Panc1 (cell line): ENCODE data around the gene ALK. TPM values are rescaled to one million over a fixed set of nuclear protein-coding genes. Genes with fewer than 3 reads are reported as not detected.

ENCODE experiments used
- ATAC-seq: fragments of 200-7000 bp; cut with Tn5 transposase; 2 replicates; pipeline ENCODE4 v1.9.1; 2020; ENCODE audit warnings: mild to moderate bottlenecking, moderate library complexity
- BruUV-seq: library from RNA; stranded (reverse); fragments of 400-500 nt; replicated peaks from 2 replicates; lab custom pipeline; 2021; lab: Mats Ljungman, UMichigan
- CTCF ChIA-PET: fragments of 300-600 bp; sonication (Branson Sonifier 250); formaldehyde crosslinking; loops from one replicate; lab custom pipeline; 2022; ENCODE audit warnings: antibody characterized with exemption; lab: Charles Lee
- POLR2A ChIA-PET: fragments of 300-600 bp; sonication (Branson Sonifier 250); formaldehyde crosslinking; loops from one replicate; lab custom pipeline; 2022; ENCODE audit warnings: antibody characterized with exemption; lab: Charles Lee
- DNase-seq: peaks from one replicate; pipeline ENCODE4 v3.0.0-alpha.2; 2010; ENCODE audit warnings: low read depth, low spot score
- H3K27ac ChIP-seq: 2 replicates; pipeline ENCODE4 v1.5.1; 2011; ENCODE audit warnings: mild to moderate bottlenecking, low read length, inconsistent platforms
- H3K27me3 ChIP-seq: fragments of 200-500 bp; sonication (Bioruptor generic); 2 replicates; pipeline ENCODE4 v1.6.0; 2014; ENCODE audit warnings: low read length, inconsistent platforms; ENCODE audit not compliant: control insufficient read depth, insufficient read depth
- H3K36me3 ChIP-seq: fragments of 200-500 bp; sonication (Bioruptor generic); 2 replicates; pipeline ENCODE4 v1.5.1; 2014; ENCODE audit warnings: inconsistent platforms, mild to moderate bottlenecking, low read length, moderate library complexity; ENCODE audit not compliant: control insufficient read depth, insufficient read depth
- H3K4me1 ChIP-seq: 2 replicates; pipeline ENCODE4 v1.5.1; 2011; ENCODE audit warnings: inconsistent platforms, mild to moderate bottlenecking, low read length, moderate library complexity; ENCODE audit not compliant: control insufficient read depth, insufficient read depth
- H3K4me3 ChIP-seq, 2 experiments: 2 replicates each; pipeline ENCODE4 v1.5.1; 2011 to 2012; ENCODE audit warnings: low read depth in 2 of 2, low read length in 2 of 2, mild to moderate bottlenecking in 2 of 2, inconsistent platforms in 1 of 2, moderate library complexity in 1 of 2
- H3K9me3 ChIP-seq: fragments of 200-500 bp; sonication (Bioruptor generic); 2 replicates; pipeline ENCODE4 v1.5.1; 2014; ENCODE audit warnings: low read depth, mild to moderate bottlenecking, inconsistent platforms, low read length, moderate library complexity; ENCODE audit not compliant: control insufficient read depth, insufficient read depth
- POLR2AphosphoS5 ChIP-seq: IDR thresholded peaks from 2 replicates; pipeline ENCODE4 v1.6.1; 2012; ENCODE audit warnings: mild to moderate bottlenecking, low read depth, low read length, moderate library complexity
- REST ChIP-seq, 2 experiments: IDR thresholded peaks; 2 replicates each; pipeline ENCODE4 v1.6.1; 2011 to 2012; ENCODE audit warnings: low read depth in 2 of 2, control low read depth in 1 of 2, low read length in 1 of 2, mild to moderate bottlenecking in 1 of 2, moderate library complexity in 1 of 2; ENCODE audit not compliant: insufficient read depth in 1 of 2
- SIN3A ChIP-seq: IDR thresholded peaks from 2 replicates; pipeline ENCODE4 v1.6.1; 2012; ENCODE audit warnings: low read depth, mild to moderate bottlenecking, low read length, moderate library complexity, borderline replicate concordance; ENCODE audit not compliant: insufficient read depth
- TCF7L2 ChIP-seq: IDR thresholded peaks from 2 replicates; pipeline ENCODE4 v1.6.1; 2011; ENCODE audit warnings: mild to moderate bottlenecking, low read depth, low read length, inconsistent platforms
- in situ Hi-C: cut with HindIII; loops from 2 replicates; pipeline ENCODE4 v1.10.0; 2016; ENCODE audit warnings: low sequenced_read_pairs, low pct_unique_long_range_greater_than_20kb
- intact Hi-C: fragments of 100-400 bp; cut with micrococcal nuclease; formaldehyde crosslinking; loops from one replicate; pipeline ENCODE4 v1.10.0; 2022; ENCODE audit not compliant: unreplicated experiment
- total RNA-seq: library from RNA; stranded (reverse); gene quantifications from one replicate; pipeline ENCODE4 v1.2.1, GENCODE V29; 2021; ENCODE audit not compliant: unreplicated experiment
- TF ChIP-seq, protein P1 (sequence below): fragments of 450-650 bp; IDR thresholded peaks from 2 replicates; pipeline ENCODE4 v1.5.1; 2017; ENCODE audit warnings: mild to moderate bottlenecking

The ALK gene
- total RNA-seq, 1 experiment from 2014 or later = not detected

GRCh38 chr2:29726976-29727375, 194.4 kb downstream of the ALK start:
- CTCF ChIA-PET = no interaction called here
- no TSS peak for BruUV-seq
- no peaks in the 10 kb centered on the region for H3K9me3 ChIP-seq
- no peaks in the 10 kb centered on the region for H3K4me1 ChIP-seq
- TF ChIP-seq TCF7L2 (no peak), POLR2AphosphoS5 (no peak)
- H3K36me3 ChIP-seq = no peaks in the 10 kb centered on the region
- POLR2A ChIA-PET = no interaction called here
- no peak for DNase-seq
- no peak for ATAC-seq
- H3K27me3 ChIP-seq = no peaks in the 10 kb centered on the region
- H3K4me3 ChIP-seq = no peak overlapping the region
- intact Hi-C loops (no loop called here), in situ Hi-C loops (no loop called here)
- no peak overlapping the region for H3K27ac ChIP-seq

DNA sequence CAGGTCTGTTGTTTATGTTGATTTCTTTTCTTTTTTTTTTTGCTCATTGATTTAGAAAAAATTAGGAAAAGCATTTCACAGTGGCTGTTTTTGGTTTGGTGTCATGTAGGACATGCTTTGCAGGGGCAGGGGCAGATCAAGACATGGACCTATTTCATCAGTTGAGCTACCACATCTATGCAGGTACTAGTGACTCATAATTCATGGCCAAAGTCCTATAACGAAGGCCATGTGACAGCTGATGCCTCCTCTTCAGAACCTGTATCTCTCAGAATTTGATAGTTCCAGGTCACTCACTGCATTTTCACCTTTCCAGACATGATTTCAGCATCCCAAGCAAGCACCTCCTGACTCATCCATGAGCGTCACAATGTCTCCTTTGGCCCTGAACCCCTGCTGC, 195.8 kb downstream of the ALK start:
- in situ Hi-C loops = no loop called here
- TF ChIP-seq, protein P1, sequence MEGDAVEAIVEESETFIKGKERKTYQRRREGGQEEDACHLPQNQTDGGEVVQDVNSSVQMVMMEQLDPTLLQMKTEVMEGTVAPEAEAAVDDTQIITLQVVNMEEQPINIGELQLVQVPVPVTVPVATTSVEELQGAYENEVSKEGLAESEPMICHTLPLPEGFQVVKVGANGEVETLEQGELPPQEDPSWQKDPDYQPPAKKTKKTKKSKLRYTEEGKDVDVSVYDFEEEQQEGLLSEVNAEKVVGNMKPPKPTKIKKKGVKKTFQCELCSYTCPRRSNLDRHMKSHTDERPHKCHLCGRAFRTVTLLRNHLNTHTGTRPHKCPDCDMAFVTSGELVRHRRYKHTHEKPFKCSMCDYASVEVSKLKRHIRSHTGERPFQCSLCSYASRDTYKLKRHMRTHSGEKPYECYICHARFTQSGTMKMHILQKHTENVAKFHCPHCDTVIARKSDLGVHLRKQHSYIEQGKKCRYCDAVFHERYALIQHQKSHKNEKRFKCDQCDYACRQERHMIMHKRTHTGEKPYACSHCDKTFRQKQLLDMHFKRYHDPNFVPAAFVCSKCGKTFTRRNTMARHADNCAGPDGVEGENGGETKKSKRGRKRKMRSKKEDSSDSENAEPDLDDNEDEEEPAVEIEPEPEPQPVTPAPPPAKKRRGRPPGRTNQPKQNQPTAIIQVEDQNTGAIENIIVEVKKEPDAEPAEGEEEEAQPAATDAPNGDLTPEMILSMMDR = no peak
- TF ChIP-seq TCF7L2 (no peak), POLR2AphosphoS5 (no peak), REST (IDR thresholded peaks at IDR 0.05; ENCODE audit: insufficient read depth in 1 of 2, low read depth in 2 of 2, low read length in 1 of 2) (no peak), SIN3A (no peak)
- intact Hi-C loops = no loop called here
- DNase-seq (no peak), ATAC-seq (no peak)
- H3K36me3 ChIP-seq = no peaks in the 10 kb centered on the region
- no peaks in the 10 kb centered on the region for H3K4me1 ChIP-seq
- H3K27ac ChIP-seq = no peak overlapping the region
- CTCF ChIA-PET = no interaction called here
- no peaks in the 10 kb centered on the region for H3K9me3 ChIP-seq
- H3K27me3 ChIP-seq = no peaks in the 10 kb centered on the region
- BruUV-seq = no TSS peak
- POLR2A ChIA-PET = no interaction called here
- H3K4me3 ChIP-seq = no peak overlapping the region

DNA sequence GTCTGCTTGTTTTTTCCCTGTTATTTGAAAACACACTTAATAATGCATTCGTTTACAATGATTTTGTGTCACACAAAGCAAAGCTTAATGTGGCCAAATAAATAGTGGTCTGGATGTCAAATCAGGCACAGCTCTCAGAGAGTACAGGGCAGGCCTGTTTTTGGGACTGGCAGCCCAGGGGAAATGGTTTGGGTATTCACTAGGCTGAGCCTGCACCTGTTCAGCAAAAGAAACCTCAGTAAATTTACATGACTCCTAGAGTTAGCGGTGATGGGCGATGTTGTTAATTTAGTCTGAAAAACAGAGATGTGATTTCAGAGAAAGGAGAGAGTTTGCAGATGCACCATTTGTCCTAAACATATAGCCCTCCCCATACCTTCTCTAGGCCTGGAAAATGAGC, 197.1 kb downstream of the ALK start:
- in situ Hi-C loops (no loop called here), intact Hi-C loops (no loop called here)
- no TSS peak for BruUV-seq
- no peaks in the 10 kb centered on the region for H3K9me3 ChIP-seq
- no peak for ATAC-seq
- no peaks in the 10 kb centered on the region for H3K36me3 ChIP-seq
- CTCF ChIA-PET = no interaction called here
- TF ChIP-seq TCF7L2 = no peak
- no peak for TF ChIP-seq REST (IDR thresholded peaks at IDR 0.05; ENCODE audit: insufficient read depth in 1 of 2, low read depth in 2 of 2, low read length in 1 of 2)
- TF ChIP-seq POLR2AphosphoS5 = no peak
- TF ChIP-seq, protein P1 = no peak
- TF ChIP-seq SIN3A = no peak
- H3K27me3 ChIP-seq = no peaks in the 10 kb centered on the region
- POLR2A ChIA-PET = no interaction called here
- no peak overlapping the region for H3K27ac ChIP-seq
- H3K4me1 ChIP-seq = no peaks in the 10 kb centered on the region
- no peak for DNase-seq
- no peak overlapping the region for H3K4me3 ChIP-seq
